ENCODE results near the gene DHFR2. TPM values are rescaled to one million over a fixed set of nuclear protein-coding genes. Genes with fewer than 3 reads are reported as not detected.
A peak's percentile ranks its signal among the peaks of the same experiment; 100 is the strongest.
"Not testable (repeated sequence)": the region's sequence is repeated elsewhere in the genome, so short reads cannot be mapped to it uniquely, and the experiment has no call there.

The DHFR2 gene
- 1 to 10 TPM; 2.5 to 5.0 (median 3.9) TPM for total RNA-seq
- 8.3 TPM for total RNA-seq (2013)

DNA sequence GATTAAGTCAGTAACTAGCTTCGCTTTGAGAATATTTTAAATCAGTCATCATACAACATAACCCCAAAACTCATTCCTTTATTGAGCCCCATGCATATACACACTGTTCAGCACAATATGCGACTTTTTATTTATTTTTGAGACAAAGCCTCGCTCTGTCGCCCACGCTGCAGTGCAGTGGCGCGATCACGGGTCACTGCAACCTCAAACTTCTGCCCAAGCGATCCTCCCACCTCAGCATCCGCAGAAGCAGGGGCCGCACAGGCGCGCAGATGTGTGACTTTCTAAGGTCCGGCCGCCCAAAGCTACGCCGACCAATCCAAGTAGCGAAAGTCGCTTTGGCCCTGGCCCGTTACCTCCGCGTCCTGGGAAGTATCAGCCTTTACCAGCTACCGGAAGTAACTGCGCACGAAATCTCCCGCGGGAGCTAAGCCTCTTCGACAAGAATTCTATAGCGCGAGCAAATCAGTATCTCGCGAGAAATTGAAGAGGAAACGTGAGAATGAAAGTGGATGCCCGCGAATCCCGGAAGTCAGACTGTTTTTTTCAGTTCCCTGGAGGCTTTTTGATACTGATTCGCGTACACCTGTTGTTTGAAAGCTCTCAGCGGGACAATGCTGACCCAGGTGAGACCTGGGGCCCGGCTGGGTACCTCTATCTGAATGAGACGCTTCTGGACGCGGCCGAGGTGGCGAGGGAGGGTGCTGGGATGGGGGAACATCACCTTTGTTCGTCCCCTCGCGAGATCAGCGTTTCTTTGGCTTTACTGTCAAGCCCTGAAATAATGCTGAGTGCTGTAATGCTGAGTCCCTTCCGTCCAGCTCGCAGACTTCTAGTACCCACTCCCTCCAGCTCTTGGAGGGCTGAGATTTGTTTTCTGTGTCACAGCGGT is at the start of gene DHFR2, which contains the start of gene NSUN3:
Gene DHFR2 (minus strand): TSS at position 404 of the 892 bp plus-strand sequence. CDS start 1,405 bp downstream, outside the sequence.
Gene NSUN3 (plus strand): TSS at position 549 of the 892 bp plus-strand sequence. CDS start 66 bp downstream, at position 615.
- Histone ChIP-seq H3K4me3 (ENCODE audit: low read length) (peak within 1 kb of the TSS; percentile 89), H3K9me3 (ENCODE audit: control insufficient read depth, insufficient read depth, low read length) (no peaks in the 10 kb centered on the region), H3K36me3 (ENCODE audit: control insufficient read depth, insufficient read depth, low read length) (peaks cover 14% of the 10 kb centered on the region), H3K27ac (ENCODE audit: low read length) (peak within 1 kb of the TSS; percentile 98), H3K4me1 (ENCODE audit: control insufficient read depth, insufficient read depth, low read length) (peaks cover 7% of the 10 kb centered on the region), H3K27me3 (ENCODE audit: control insufficient read depth, insufficient read depth, low read length) (no peaks in the 10 kb centered on the region)
- intact Hi-C loops (cut with micrococcal nuclease): loop anchor here (1.0 kb wide), 1 partner anchor 82 kb away; the partner anchor contains the start of gene ARL13B
- ATAC-seq (peak; percentile 83 to 89 (median 86)), DNase-seq (peak; percentile 79 to 95)
- H3K27ac Mint-ChIP-seq: peak within 1 kb of the TSS; percentile 99
- H3K36me3 Mint-ChIP-seq: peaks cover 7% of the 10 kb centered on the region
- TF ChIP-seq, protein P1, sequence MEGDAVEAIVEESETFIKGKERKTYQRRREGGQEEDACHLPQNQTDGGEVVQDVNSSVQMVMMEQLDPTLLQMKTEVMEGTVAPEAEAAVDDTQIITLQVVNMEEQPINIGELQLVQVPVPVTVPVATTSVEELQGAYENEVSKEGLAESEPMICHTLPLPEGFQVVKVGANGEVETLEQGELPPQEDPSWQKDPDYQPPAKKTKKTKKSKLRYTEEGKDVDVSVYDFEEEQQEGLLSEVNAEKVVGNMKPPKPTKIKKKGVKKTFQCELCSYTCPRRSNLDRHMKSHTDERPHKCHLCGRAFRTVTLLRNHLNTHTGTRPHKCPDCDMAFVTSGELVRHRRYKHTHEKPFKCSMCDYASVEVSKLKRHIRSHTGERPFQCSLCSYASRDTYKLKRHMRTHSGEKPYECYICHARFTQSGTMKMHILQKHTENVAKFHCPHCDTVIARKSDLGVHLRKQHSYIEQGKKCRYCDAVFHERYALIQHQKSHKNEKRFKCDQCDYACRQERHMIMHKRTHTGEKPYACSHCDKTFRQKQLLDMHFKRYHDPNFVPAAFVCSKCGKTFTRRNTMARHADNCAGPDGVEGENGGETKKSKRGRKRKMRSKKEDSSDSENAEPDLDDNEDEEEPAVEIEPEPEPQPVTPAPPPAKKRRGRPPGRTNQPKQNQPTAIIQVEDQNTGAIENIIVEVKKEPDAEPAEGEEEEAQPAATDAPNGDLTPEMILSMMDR (IDR thresholded peaks at IDR 0.05): no peak
- under 1% methylated on average over 50 of the region's 52 CpGs for WGBS (ENCODE audit: insufficient coverage)
- H3K4me3 Mint-ChIP-seq: peak within 1 kb of the TSS; percentile 98
- no peaks in the 10 kb centered on the region for H3K27me3 Mint-ChIP-seq (ENCODE audit: low read depth in 2 of 2)
- H3K4me1 Mint-ChIP-seq: peaks cover 37 to 45% of the 10 kb centered on the region in 2 donors
- H3K9me3 Mint-ChIP-seq: no peaks in the 10 kb centered on the region

DNA sequence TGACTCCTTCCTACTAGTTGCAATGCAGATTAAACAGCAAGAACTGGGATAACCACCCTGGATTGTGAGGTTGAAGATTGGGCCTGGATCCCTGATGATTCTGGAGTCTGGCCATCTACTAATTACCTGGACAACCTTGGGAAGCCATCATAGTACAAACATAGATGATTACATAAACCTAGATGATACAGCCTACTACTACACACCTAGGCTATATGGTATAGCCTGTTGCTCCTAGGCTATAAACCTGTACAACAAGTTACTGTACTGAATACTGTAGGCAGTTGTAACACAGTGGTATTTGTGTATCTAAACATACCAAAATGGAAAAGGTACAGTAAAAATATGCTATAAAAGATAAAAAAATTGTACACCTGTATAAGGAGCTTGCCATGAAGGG is 48.1 kb upstream of the DHFR2 start:
- H3K4me1 Mint-ChIP-seq: peaks cover 0 to 5% of the 10 kb centered on the region in 2 donors
- H3K27ac Mint-ChIP-seq: no peak overlapping the region
- H3K36me3 Mint-ChIP-seq: peaks cover 6% of the 10 kb centered on the region
- H3K27me3 ChIP-seq (ENCODE audit: control insufficient read depth, insufficient read depth, low read length): no peaks in the 10 kb centered on the region
- H3K36me3 ChIP-seq (ENCODE audit: control insufficient read depth, insufficient read depth, low read length): peaks cover 24% of the 10 kb centered on the region
- H3K9me3 ChIP-seq (ENCODE audit: control insufficient read depth, insufficient read depth, low read length): no peaks in the 10 kb centered on the region
- intact Hi-C loops (cut with micrococcal nuclease): no loop called here
- H3K4me3 ChIP-seq (ENCODE audit: low read length): no peak overlapping the region
- DNase-seq (no peak), ATAC-seq (no peak)
- H3K4me3 Mint-ChIP-seq: no peak overlapping the region
- no peaks in the 10 kb centered on the region for H3K27me3 Mint-ChIP-seq (ENCODE audit: low read depth in 2 of 2)
- H3K9me3 Mint-ChIP-seq: no peaks in the 10 kb centered on the region
- TF ChIP-seq, protein P1 (IDR thresholded peaks at IDR 0.05): no peak
- no peaks in the 10 kb centered on the region for H3K4me1 ChIP-seq (ENCODE audit: control insufficient read depth, insufficient read depth, low read length)
- H3K27ac ChIP-seq (ENCODE audit: low read length): no peak overlapping the region

DNA sequence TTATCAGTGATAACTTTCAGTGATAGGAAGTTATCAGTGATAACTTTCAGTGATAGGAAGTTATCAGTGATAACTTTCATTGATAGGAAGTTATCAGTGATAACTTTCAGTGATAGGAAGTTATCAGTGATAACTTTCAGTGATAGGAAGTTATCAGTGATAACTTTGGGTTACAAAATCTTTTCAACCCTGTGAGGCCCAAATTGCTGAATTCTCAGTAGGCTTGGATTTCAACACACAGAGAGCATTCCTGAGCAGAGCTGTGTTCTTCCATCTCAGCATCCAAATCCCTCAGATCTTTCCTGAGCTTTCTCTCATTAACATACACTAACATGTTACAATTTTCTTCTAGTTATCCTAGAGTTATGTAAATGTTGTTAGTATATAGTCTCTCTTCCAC is 47.5 kb upstream of the DHFR2 start:
- H3K27ac ChIP-seq (ENCODE audit: low read length); H3K27me3 Mint-ChIP-seq (ENCODE audit: low read depth in 2 of 2); H3K9me3 Mint-ChIP-seq; H3K4me1 Mint-ChIP-seq; H3K4me1 ChIP-seq (ENCODE audit: control insufficient read depth, insufficient read depth, low read length); H3K4me3 ChIP-seq (ENCODE audit: low read length); H3K4me3 Mint-ChIP-seq; H3K36me3 Mint-ChIP-seq; DNase-seq; ATAC-seq; H3K27ac Mint-ChIP-seq; H3K9me3 ChIP-seq (ENCODE audit: control insufficient read depth, insufficient read depth, low read length); H3K27me3 ChIP-seq (ENCODE audit: control insufficient read depth, insufficient read depth, low read length); intact Hi-C loops (cut with micrococcal nuclease): not testable (repeated sequence)
- peaks cover 27% of the 10 kb centered on the region for H3K36me3 ChIP-seq (ENCODE audit: control insufficient read depth, insufficient read depth, low read length)

DNA sequence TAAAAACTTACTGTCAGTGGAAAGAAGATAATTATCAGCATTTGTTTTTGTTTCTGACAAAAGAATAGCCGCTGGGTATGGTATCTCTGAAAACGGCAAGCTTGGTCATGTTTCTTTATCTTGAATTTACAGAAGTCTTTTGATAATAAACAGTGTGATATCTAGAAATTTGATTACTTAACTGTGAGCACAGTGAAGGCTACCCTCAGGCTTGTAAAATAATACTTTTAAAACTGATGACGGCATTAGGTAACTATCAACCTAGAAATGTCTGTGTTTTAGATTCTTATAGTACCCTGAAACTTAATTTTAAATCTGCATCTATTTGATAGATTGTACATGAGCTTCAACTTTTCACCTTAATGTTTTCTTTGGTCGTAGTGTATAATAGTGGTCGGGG is 43.6 kb upstream of the DHFR2 start:
- intact Hi-C loops (cut with micrococcal nuclease): no loop called here
- peaks cover 20% of the 10 kb centered on the region for H3K36me3 ChIP-seq (ENCODE audit: control insufficient read depth, insufficient read depth, low read length)
- no peak overlapping the region for H3K27ac ChIP-seq (ENCODE audit: low read length)
- Mint-ChIP-seq H3K36me3 (peaks cover 6% of the 10 kb centered on the region), H3K9me3 (no peaks in the 10 kb centered on the region), H3K4me3 (no peak overlapping the region), H3K4me1 (no peaks in the 10 kb centered on the region), H3K27me3 (ENCODE audit: low read depth in 2 of 2) (no peaks in the 10 kb centered on the region), H3K27ac (peak overlapping the region in 1 of 2 donors; percentile 14)
- no peaks in the 10 kb centered on the region for H3K4me1 ChIP-seq (ENCODE audit: control insufficient read depth, insufficient read depth, low read length)
- ATAC-seq (no peak), DNase-seq (no peak)
- no peaks in the 10 kb centered on the region for H3K9me3 ChIP-seq (ENCODE audit: control insufficient read depth, insufficient read depth, low read length)
- WGBS (ENCODE audit: insufficient coverage): 99% methylated on average over 4 of the region's 5 CpGs
- no peak overlapping the region for H3K4me3 ChIP-seq (ENCODE audit: low read length)
- TF ChIP-seq, protein P1 (IDR thresholded peaks at IDR 0.05): no peak
- H3K27me3 ChIP-seq (ENCODE audit: control insufficient read depth, insufficient read depth, low read length): no peaks in the 10 kb centered on the region

All from natural killer cell (primary cell).